Neural progenitor cell (in vitro differentiated cells): ENCODE results near the gene CDHR2. TPM values are rescaled to one million over a fixed set of nuclear protein-coding genes. Genes with fewer than 3 reads are reported as not detected.

Experiments used
- DNase-seq: peaks from one replicate; pipeline ENCODE4 v3.0.0-alpha.2; 2016; ENCODE audit warnings: low spot score
- H2AFZ ChIP-seq: fragments of 200-600 bp; sonication (generic); replicated peaks from 2 replicates; pipeline ENCODE4 v1.6.1; 2016; ENCODE audit warnings: antibody characterized with exemption
- H3F3A ChIP-seq: fragments of 200-600 bp; sonication (generic); 2 replicates; pipeline ENCODE4 v1.6.1; 2016; ENCODE audit warnings: antibody characterized with exemption, low read depth
- H3K27ac ChIP-seq: fragments of 200-600 bp; sonication (generic); 2 replicates; pipeline ENCODE4 v1.5.1; 2016; ENCODE audit warnings: mild to moderate bottlenecking
- H3K27me3 ChIP-seq: fragments of 200-600 bp; sonication (generic); 2 replicates; pipeline ENCODE4 v1.6.1; 2016; ENCODE audit warnings: mild to moderate bottlenecking, moderate library complexity
- H3K36me3 ChIP-seq: fragments of 200-600 bp; sonication (generic); 2 replicates; pipeline ENCODE4 v1.5.1; 2016
- H3K4me1 ChIP-seq: fragments of 200-600 bp; sonication (generic); 2 replicates; pipeline ENCODE4 v1.6.1; 2016; ENCODE audit warnings: mixed run types
- H3K4me2 ChIP-seq: fragments of 200-600 bp; sonication (generic); 2 replicates; pipeline ENCODE4 v1.6.1; 2016
- H3K4me3 ChIP-seq: fragments of 200-600 bp; sonication (generic); 2 replicates; pipeline ENCODE4 v1.5.1; 2016
- H3K79me2 ChIP-seq: fragments of 200-600 bp; sonication (generic); 2 replicates; pipeline ENCODE4 v1.6.1; 2016; ENCODE audit warnings: low read depth
- H3K9ac ChIP-seq: fragments of 200-600 bp; sonication (generic); 2 replicates; pipeline ENCODE4 v1.6.1; 2016
- H3K9me3 ChIP-seq: fragments of 200-600 bp; sonication (generic); 2 replicates; pipeline ENCODE4 v1.5.1; 2016; ENCODE audit warnings: low read depth
- H4K20me1 ChIP-seq: fragments of 200-600 bp; sonication (generic); 2 replicates; pipeline ENCODE4 v1.6.1; 2016; ENCODE audit warnings: low read depth
- H3K27ac Mint-ChIP-seq: 3 replicates; pipeline ENCODE4 v1.8.0; 2021; ENCODE audit warnings: mixed read lengths
- H3K27me3 Mint-ChIP-seq: 2 replicates; pipeline ENCODE4 v1.8.0; 2022; ENCODE audit warnings: low read depth, mild to moderate bottlenecking, inconsistent platforms, moderate library complexity, mixed read lengths; ENCODE audit not compliant: insufficient read depth
- H3K36me3 Mint-ChIP-seq: 3 replicates; pipeline ENCODE4 v1.8.0; 2021; ENCODE audit warnings: mixed read lengths
- H3K4me1 Mint-ChIP-seq: 3 replicates; pipeline ENCODE4 v1.8.0; 2021; ENCODE audit warnings: mixed read lengths
- H3K4me3 Mint-ChIP-seq: 3 replicates; pipeline ENCODE4 v1.8.0; 2021; ENCODE audit warnings: mild to moderate bottlenecking, moderate library complexity, mixed read lengths
- H3K9me3 Mint-ChIP-seq: 3 replicates; pipeline ENCODE4 v1.8.0; 2020; ENCODE audit warnings: mixed read lengths
- CTCF ChIP-seq: fragments of 200-600 bp; sonication (generic); IDR thresholded peaks from 2 replicates; pipeline ENCODE4 v1.5.1; 2017; ENCODE audit warnings: antibody characterized with exemption, mild to moderate bottlenecking
- EZH2 ChIP-seq: fragments of 200-600 bp; sonication (generic); IDR thresholded peaks from 2 replicates; pipeline ENCODE4 v1.6.1; 2017; ENCODE audit warnings: antibody characterized with exemption, mild to moderate bottlenecking, moderate library complexity
- EZH2phosphoT487 ChIP-seq: fragments of 200-600 bp; sonication (generic); IDR thresholded peaks from 2 replicates; pipeline ENCODE4 v1.6.1; 2017; ENCODE audit warnings: antibody characterized with exemption
- total RNA-seq: library from RNA; depleted of rRNA; stranded (reverse); fragments of >200 nt; gene quantifications from 2 replicates; pipeline ENCODE4 v1.2.3, GENCODE V29; 2015; ENCODE audit warnings: low replicate concordance

The CDHR2 gene
- total RNA-seq, 1 donor from 2014 or later: not detected

- Mint-ChIP-seq H3K27me3 (peaks cover 13% of the 10 kb centered on the region), H3K9me3 (no peaks in the 10 kb centered on the region), H3K4me3 (no peak overlapping the region), H3K4me1 (no peaks in the 10 kb centered on the region), H3K36me3 (no peaks in the 10 kb centered on the region), H3K27ac (no peak overlapping the region)
- Histone ChIP-seq H4K20me1 (no peaks in the 10 kb centered on the region), H3K9me3 (no peaks in the 10 kb centered on the region), H3K27me3 (no peaks in the 10 kb centered on the region), H3K4me2 (no peak overlapping the region), H3K79me2 (no peaks in the 10 kb centered on the region), H3K36me3 (no peaks in the 10 kb centered on the region), H3K27ac (no peak overlapping the region), H3K4me3 (no peak overlapping the region), H3K9ac (no peak overlapping the region), H3K4me1 (no peaks in the 10 kb centered on the region), H2AFZ (no peak overlapping the region), H3F3A (no peaks in the 10 kb centered on the region)
- no peak for DNase-seq
- TF ChIP-seq CTCF: no peak
- TF ChIP-seq EZH2: no peak
- TF ChIP-seq EZH2phosphoT487: no peak
These were observed 29.1 kb upstream of the CDHR2 start for GRCh38 chr5:176519810-176520720.

GRCh38 chr5:176521286-176521685, 27.9 kb upstream of the CDHR2 start:
- no peaks in the 10 kb centered on the region for H4K20me1 ChIP-seq
- DNase-seq: no peak
- H3K27ac Mint-ChIP-seq: no peak overlapping the region

GRCh38 chr5:176521699-176522263, 27.4 kb upstream of the CDHR2 start:
- H4K20me1 ChIP-seq: no peaks in the 10 kb centered on the region
- no peak overlapping the region for H3K4me3 Mint-ChIP-seq
- H3K9me3 ChIP-seq: no peaks in the 10 kb centered on the region
- peaks cover 2% of the 10 kb centered on the region for H3F3A ChIP-seq
- no peaks in the 10 kb centered on the region for H3K36me3 ChIP-seq
- H3K27ac Mint-ChIP-seq: no peak overlapping the region
- no peaks in the 10 kb centered on the region for H3K27me3 ChIP-seq
- H3K9ac ChIP-seq: no peak overlapping the region
- no peak for DNase-seq
- H3K4me2 ChIP-seq: no peak overlapping the region
- H3K4me3 ChIP-seq: no peak overlapping the region
- peaks cover 15% of the 10 kb centered on the region for H3K27me3 Mint-ChIP-seq
- no peak overlapping the region for H2AFZ ChIP-seq
- H3K27ac ChIP-seq: no peak overlapping the region
- no peak for TF ChIP-seq EZH2phosphoT487
- no peak for TF ChIP-seq EZH2
- no peak for TF ChIP-seq CTCF
- peaks cover 4% of the 10 kb centered on the region for H3K36me3 Mint-ChIP-seq
- H3K9me3 Mint-ChIP-seq: no peaks in the 10 kb centered on the region
- H3K4me1 Mint-ChIP-seq: no peaks in the 10 kb centered on the region
- no peaks in the 10 kb centered on the region for H3K4me1 ChIP-seq
- no peaks in the 10 kb centered on the region for H3K79me2 ChIP-seq

More at GRCh38 chr5:176521286-176521685, 27.9 kb upstream of the CDHR2 start:
- no peak for TF ChIP-seq EZH2
- no peaks in the 10 kb centered on the region for H3K36me3 ChIP-seq
- H3K4me3 Mint-ChIP-seq: no peak overlapping the region
- no peak overlapping the region for H3K4me3 ChIP-seq
- H3K36me3 Mint-ChIP-seq: peaks cover 4% of the 10 kb centered on the region
- H2AFZ ChIP-seq: no peak overlapping the region
- H3F3A ChIP-seq: peaks cover 2% of the 10 kb centered on the region
- H3K27me3 Mint-ChIP-seq: peaks cover 15% of the 10 kb centered on the region
- no peaks in the 10 kb centered on the region for H3K79me2 ChIP-seq
- H3K9ac ChIP-seq: no peak overlapping the region
- no peak overlapping the region for H3K4me2 ChIP-seq
- H3K27me3 ChIP-seq: no peaks in the 10 kb centered on the region
- H3K4me1 Mint-ChIP-seq: no peaks in the 10 kb centered on the region
- no peaks in the 10 kb centered on the region for H3K9me3 ChIP-seq
- no peaks in the 10 kb centered on the region for H3K4me1 ChIP-seq
- H3K9me3 Mint-ChIP-seq: no peaks in the 10 kb centered on the region
- no peak overlapping the region for H3K27ac ChIP-seq

- no peaks in the 10 kb centered on the region for H3K79me2 ChIP-seq
- H3K27me3 ChIP-seq: no peaks in the 10 kb centered on the region
- H3K4me3 ChIP-seq: no peak overlapping the region
- no peak for DNase-seq
- H3K9me3 ChIP-seq: no peaks in the 10 kb centered on the region
- no peak overlapping the region for H3K4me2 ChIP-seq
- H3K27me3 Mint-ChIP-seq: peaks cover 18% of the 10 kb centered on the region
- H3K4me1 ChIP-seq: no peaks in the 10 kb centered on the region
- H4K20me1 ChIP-seq: peaks cover 7% of the 10 kb centered on the region
- H3K27ac ChIP-seq: no peak overlapping the region
- H3K36me3 ChIP-seq: no peaks in the 10 kb centered on the region
- H3K27ac Mint-ChIP-seq: no peak overlapping the region
- H3K4me1 Mint-ChIP-seq: no peaks in the 10 kb centered on the region
- TF ChIP-seq EZH2: no peak
- no peak for TF ChIP-seq CTCF
- no peak for TF ChIP-seq EZH2phosphoT487
- H2AFZ ChIP-seq: no peak overlapping the region
- no peak overlapping the region for H3K9ac ChIP-seq
- H3K9me3 Mint-ChIP-seq: no peaks in the 10 kb centered on the region
- peaks cover 2% of the 10 kb centered on the region for H3F3A ChIP-seq
- peaks cover 4% of the 10 kb centered on the region for H3K36me3 Mint-ChIP-seq
- no peak overlapping the region for H3K4me3 Mint-ChIP-seq
These were observed 25.0 kb upstream of the CDHR2 start for GRCh38 chr5:176524138-176524537.
